GM18909 (cell line): ENCODE results near the gene NBPF15.
"Not testable (repeated sequence)": the region's sequence is repeated elsewhere in the genome, so short reads cannot be mapped to it uniquely, and the experiment has no call there.

Experiments
- ATAC-seq: cut with Tn5 transposase; IDR thresholded peaks from one replicate; pipeline ENCODE4 v1.9.1; 2021; ENCODE audit warnings: mild to moderate bottlenecking; ENCODE audit not compliant: unreplicated experiment, poor library complexity

NBPF15 gene, protein sequence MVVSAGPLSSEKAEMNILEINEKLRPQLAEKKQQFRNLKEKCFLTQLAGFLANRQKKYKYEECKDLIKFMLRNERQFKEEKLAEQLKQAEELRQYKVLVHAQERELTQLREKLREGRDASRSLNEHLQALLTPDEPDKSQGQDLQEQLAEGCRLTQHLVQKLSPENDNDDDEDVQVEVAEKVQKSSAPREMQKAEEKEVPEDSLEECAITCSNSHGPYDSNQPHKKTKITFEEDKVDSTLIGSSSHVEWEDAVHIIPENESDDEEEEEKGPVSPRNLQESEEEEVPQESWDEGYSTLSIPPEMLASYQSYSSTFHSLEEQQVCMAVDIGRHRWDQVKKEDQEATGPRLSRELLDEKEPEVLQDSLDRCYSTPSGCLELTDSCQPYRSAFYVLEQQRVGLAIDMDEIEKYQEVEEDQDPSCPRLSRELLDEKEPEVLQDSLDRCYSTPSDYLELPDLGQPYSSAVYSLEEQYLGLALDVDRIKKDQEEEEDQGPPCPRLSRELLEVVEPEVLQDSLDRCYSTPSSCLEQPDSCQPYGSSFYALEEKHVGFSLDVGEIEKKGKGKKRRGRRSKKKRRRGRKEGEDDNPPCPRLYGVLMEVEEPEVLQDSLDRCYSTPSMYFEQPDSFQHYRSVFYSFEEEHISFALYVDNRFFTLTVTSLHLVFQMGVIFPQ

DNA sequence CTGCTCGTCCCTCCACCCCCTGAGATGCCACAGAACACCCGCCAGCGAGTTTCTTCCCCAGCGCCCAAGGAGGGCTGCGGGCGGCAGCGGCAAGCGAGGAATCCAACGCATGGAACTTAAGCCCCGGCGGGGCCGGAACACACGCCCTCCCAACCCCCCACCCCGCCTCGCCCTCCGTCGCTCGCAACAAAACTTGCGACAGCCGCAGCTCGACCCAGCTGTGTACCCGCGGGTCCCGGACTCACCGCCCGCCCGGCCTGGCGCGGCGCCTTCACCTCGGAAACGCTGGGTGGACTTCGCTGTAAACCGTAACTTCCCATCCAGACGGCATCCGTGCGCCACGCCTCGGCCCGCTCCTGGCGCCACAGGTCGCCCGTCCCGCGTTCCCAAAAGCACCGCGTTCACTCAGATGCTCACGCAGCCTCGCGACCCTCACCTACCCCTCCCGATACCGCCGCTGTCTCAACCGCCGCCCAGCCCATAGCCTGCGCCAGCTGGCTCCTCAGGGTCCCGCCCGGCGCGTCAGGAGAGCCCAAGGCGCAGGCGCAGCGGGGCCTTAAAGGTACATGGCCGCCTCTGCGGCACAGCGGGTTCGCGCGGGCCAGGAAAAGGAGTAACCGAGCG lies at the start of gene NBPF15:
TSS of gene NBPF15 (minus strand) at position 534 of the 624 bp plus-strand sequence. CDS start 21,666 bp downstream, outside the sequence.
- ATAC-seq, result peak; percentile 98

- ATAC-seq, result not testable (repeated sequence)
These were observed 35.0 kb upstream of the NBPF15 start for GRCh38 chr1:144496429-144496828.

DNA sequence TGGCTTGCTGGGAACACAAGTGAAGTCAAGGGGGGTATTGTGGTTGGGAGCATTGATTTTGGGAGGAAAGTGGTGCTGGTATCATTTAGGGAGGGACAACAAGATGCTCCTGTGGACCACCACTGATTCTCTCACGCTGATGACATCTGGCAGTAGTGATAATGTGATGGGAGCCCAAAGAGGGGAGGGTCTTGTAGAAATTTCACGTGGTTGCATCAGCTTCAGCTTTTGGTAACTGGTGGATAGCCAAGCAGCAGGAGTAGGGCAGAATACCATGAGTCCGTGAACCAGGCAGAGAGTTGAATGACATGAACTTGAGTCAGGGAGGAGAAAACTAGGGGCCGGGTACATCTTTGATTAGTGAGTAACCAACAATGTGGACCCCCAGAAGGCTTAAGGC lies 32.7 kb upstream of the NBPF15 start:
- not testable (repeated sequence) for ATAC-seq

DNA sequence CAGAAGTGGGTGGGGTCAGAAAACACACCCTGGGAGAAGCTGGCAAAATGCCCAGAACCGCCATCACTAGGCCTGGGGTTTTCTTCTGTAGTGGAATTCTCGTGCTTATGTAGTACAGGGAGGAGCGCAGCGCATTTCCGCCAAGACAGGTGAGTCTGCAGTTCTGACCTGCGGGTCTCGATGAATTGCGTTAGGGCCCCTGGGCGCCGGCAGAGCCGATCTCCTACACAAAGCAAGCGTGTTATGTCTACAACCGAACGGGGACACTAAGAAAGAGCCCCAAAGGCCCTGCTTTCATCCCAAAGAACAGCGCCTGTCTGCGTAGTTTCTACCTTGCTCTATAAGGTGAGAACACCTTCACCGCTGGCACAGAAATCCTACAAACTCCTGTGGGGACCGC lies 28.9 kb upstream of the NBPF15 start:
- not testable (repeated sequence) for ATAC-seq

- ATAC-seq, result not testable (repeated sequence)
These were observed 25.5 kb upstream of the NBPF15 start for GRCh38 chr1:144487002-144487401.

- not testable (repeated sequence) for ATAC-seq
These were observed 23.9 kb upstream of the NBPF15 start for GRCh38 chr1:144485048-144485993.

DNA sequence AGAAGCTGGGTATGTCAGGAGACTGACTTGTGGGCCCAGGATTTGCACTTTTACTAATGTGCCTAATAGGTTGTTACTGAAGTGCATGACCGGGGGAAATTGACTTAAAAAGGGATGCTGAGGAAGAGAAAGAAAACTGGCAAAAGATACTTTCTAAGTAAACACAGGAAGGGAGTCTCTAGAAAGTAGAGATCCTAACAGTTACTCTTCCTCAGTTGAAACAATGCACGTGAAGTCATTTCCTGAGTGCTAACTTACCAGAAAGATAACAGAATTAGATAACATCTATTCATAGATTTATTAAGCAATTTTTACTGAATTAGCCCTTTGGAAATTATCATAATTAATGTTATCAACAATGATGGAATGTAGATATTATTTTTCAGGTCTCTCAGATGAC lies 12.4 kb upstream of the NBPF15 start:
- not testable (repeated sequence) for ATAC-seq

DNA sequence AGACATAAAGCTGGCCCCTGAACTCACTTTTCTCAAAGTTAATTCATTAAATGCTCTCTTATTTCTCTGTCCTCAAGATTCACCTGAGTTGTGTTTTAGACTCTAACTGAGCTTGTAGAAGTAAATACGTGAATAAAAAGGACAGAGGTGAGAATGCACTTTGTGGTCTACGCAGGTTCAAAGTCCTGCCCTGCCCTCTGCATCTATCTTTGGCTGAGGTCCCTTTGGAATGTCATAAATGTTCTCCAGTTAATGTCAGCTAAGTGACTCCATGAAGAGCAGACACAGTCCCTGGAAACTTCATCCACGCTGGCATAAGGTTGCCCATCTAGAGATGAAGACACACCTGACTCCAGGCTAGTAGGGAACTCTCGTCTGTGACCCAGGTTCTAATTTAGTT lies 10.0 kb upstream of the NBPF15 start:
- not testable (repeated sequence) for ATAC-seq

GRCh38 chr1:144461778-144462177 lies 309 bp upstream of the NBPF15 start:
- ATAC-seq, result peak; percentile 22

GRCh38 chr1:144460686-144461085 lies 783 bp downstream of the NBPF15 start:
- ATAC-seq, result not testable (repeated sequence)

DNA sequence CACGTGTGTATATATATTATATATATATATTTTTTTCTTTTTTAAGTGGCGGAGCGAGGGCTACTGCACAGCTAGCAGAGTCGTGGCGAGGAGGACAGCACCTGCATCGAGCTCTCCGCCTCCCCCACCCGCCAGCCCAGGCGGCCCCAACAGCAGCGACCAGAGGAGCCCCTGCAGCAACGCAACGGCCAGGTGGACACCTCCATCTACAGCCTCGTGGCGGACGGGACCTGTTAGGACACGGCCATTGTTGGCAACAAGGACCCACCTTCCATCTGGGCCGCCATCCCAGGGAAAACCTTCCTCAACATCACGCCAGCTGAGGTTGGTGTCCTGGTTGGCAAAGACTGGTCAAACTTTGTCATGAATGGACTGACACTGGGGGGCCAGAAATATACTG lies 19.1 kb downstream of the NBPF15 start:
- ATAC-seq, result not testable (repeated sequence)

DNA sequence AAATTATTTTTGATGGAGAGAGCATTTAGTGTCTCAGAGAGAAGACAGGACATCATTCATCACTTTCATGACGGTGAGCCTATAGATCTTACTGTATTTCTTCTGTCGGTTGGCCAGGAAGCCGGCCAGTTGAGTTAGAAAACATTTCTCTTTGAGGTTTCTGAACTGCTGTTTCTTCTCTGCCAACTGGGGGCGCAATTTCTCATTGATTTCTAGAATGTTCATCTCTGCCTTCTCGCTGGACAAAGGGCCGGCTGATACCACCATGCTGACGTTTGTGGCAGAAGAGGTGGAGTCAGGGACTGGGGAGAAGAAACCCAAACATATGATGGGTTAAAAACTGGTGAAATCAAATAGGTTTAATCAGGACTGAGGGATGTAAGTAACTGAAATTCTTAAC lies 21.7 kb downstream of the NBPF15 start:
- ATAC-seq, result not testable (repeated sequence)

- ATAC-seq, result not testable (repeated sequence)
These were observed 42.4 kb downstream of the NBPF15 start for GRCh38 chr1:144418891-144419694.

DNA sequence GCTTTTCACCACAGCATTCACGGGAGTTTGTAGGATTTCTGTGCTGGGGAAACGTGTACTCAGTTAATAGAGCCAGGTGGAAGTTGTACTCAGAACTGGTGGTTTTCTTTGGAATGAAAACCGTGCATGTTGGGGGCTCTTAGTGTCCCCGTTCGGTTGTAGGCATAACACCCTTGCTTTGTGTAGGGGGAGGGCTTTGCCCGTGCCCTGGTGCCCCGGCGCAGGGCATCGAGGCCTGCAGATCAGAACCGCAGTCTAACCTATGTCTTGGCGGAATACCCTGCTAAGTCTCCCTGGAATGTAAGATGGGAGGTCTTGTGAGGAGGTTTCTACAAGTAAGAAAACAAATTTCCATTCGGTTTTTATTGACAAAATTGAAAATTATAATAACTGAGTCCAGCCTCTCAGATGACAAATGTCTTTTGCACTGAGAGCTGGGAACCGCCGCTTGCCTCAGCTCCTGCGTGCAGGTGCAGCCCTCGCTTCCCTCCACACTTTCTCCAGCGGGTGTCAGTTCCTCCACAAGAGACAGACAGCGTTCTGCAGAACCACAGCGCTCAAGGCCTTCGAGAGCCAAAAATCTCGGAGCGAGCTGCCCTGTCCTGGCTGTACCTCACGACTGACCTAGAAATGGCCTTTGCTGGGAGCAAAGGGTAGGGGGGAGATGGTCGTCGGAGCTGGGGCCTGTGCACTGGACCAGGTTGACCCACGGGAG lies 47.9 kb downstream of the NBPF15 start:
- ATAC-seq, result peak; percentile 6

- ATAC-seq, result peak; percentile 91
These were observed 48.7 kb downstream of the NBPF15 start for GRCh38 chr1:144412491-144413403.

- peak; percentile 60 for ATAC-seq
These were observed 49.4 kb downstream of the NBPF15 start for GRCh38 chr1:144412068-144412471.

- not testable (repeated sequence) for ATAC-seq
These were observed 58.7 kb downstream of the NBPF15 start for GRCh38 chr1:144402807-144403206.
